Measurements from ENCODE around the gene ARFRP1. TPM values are rescaled to one million over a fixed set of nuclear protein-coding genes. Genes with fewer than 3 reads are reported as not detected.

ARFRP1 gene
- total and polyA plus RNA-seq, 7 donors = 26.8 to 70.2 (median 38.7) TPM

GRCh38 chr20:63703976-63704748 is 3.6 kb downstream of the ARFRP1 start:
- H3K9me3 ChIP-seq = no peaks in the 10 kb centered on the region
- peaks cover 0 to 47% (median 12%) of the 10 kb centered on the region in 4 donors for H3K36me3 ChIP-seq
- WGBS, 2 donors = 91 to 92% methylated on average over 11 of the region's 11 CpGs
- no peak overlapping the region for H3K4me3 ChIP-seq
- peaks cover 0 to 33% (median 27%) of the 10 kb centered on the region in 4 donors for H3K4me1 ChIP-seq
- no peak overlapping the region for H3K27ac ChIP-seq
- intact Hi-C loops (cut with DNase I) = no loop called here
- TF ChIP-seq CTCF (IDR thresholded peaks at IDR 0.05) (no peak), POLR2A (IDR thresholded peaks at IDR 0.05) (no peak), POLR2AphosphoS5 (IDR thresholded peaks at IDR 0.05) (no peak), EP300 (IDR thresholded peaks at IDR 0.05) (no peak)
- peak; percentile 57 for DNase-seq
- no peaks in the 10 kb centered on the region for H3K27me3 ChIP-seq

- no peaks in the 10 kb centered on the region for H3K9me3 ChIP-seq
- TF ChIP-seq POLR2A (IDR thresholded peaks at IDR 0.05) = no peak
- no peak for TF ChIP-seq EP300 (IDR thresholded peaks at IDR 0.05)
- no peak for TF ChIP-seq POLR2AphosphoS5 (IDR thresholded peaks at IDR 0.05)
- no peak for TF ChIP-seq CTCF (IDR thresholded peaks at IDR 0.05)
- WGBS, 2 donors = 90 to 95% methylated on average over 15 of the region's 15 CpGs
- no peaks in the 10 kb centered on the region for H3K27me3 ChIP-seq
- no peak overlapping the region for H3K4me3 ChIP-seq
- DNase-seq = peak; percentile 65
- intact Hi-C loops (cut with DNase I) = no loop called here
- H3K36me3 ChIP-seq = peaks cover 0 to 44% (median 11%) of the 10 kb centered on the region in 4 donors
- peaks cover 0 to 33% (median 27%) of the 10 kb centered on the region in 4 donors for H3K4me1 ChIP-seq
- no peak overlapping the region for H3K27ac ChIP-seq
Observed at GRCh38 chr20:63703471-63703975, 4.3 kb downstream of the ARFRP1 start.

- Histone ChIP-seq H3K4me1 (peaks cover 0 to 36% (median 30%) of the 10 kb centered on the region in 4 donors), H3K27ac (no peak overlapping the region), H3K9me3 (no peaks in the 10 kb centered on the region), H3K27me3 (no peaks in the 10 kb centered on the region), H3K4me3 (no peak overlapping the region), H3K36me3 (peaks cover 0 to 44% (median 11%) of the 10 kb centered on the region in 4 donors)
- intact Hi-C loops (cut with DNase I) = no loop called here
- peak; percentile 57 for DNase-seq
- WGBS, 2 donors = 80 to 90% methylated on average over 13 of the region's 13 CpGs
- TF ChIP-seq POLR2A (IDR thresholded peaks at IDR 0.05) (no peak), POLR2AphosphoS5 (IDR thresholded peaks at IDR 0.05) (no peak), EP300 (IDR thresholded peaks at IDR 0.05) (no peak), CTCF (IDR thresholded peaks at IDR 0.05) (no peak)
Observed at GRCh38 chr20:63702751-63703470, 4.9 kb downstream of the ARFRP1 start.

- Histone ChIP-seq H3K4me3 (no peak overlapping the region), H3K9me3 (no peaks in the 10 kb centered on the region), H3K27ac (no peak overlapping the region), H3K27me3 (no peaks in the 10 kb centered on the region), H3K4me1 (peaks cover 0 to 41% (median 36%) of the 10 kb centered on the region in 4 donors), H3K36me3 (peaks cover 0 to 44% (median 11%) of the 10 kb centered on the region in 4 donors)
- TF ChIP-seq POLR2A (IDR thresholded peaks at IDR 0.05) = no peak
- TF ChIP-seq EP300 (IDR thresholded peaks at IDR 0.05) = no peak
- no peak for TF ChIP-seq POLR2AphosphoS5 (IDR thresholded peaks at IDR 0.05)
- TF ChIP-seq CTCF (IDR thresholded peaks at IDR 0.05) = no peak
- intact Hi-C loops (cut with DNase I) = no loop called here
- whole genome bisulfite sequencing, 2 donors = 90 to 91% methylated on average over 16 of the region's 16 CpGs
- DNase-seq = no peak
Observed at GRCh38 chr20:63702036-63702665, 5.6 kb downstream of the ARFRP1 start.
